CD4-positive, alpha-beta memory T cell (primary cell): Measurements from ENCODE around the gene PPP2R2B. TPM values are rescaled to one million over a fixed set of nuclear protein-coding genes. Genes with fewer than 3 reads are reported as not detected.

Source experiments
- CTCF ChIA-PET: fragments of 350-600 bp; sonication (Branson Sonifier 250); formaldehyde crosslinking; loops from one replicate; lab custom pipeline; 2021; ENCODE audit warnings: inconsistent platforms; ENCODE audit not compliant: partially characterized antibody; lab: Charles Lee
- POLR2A ChIA-PET: fragments of 350-600 bp; sonication (Branson Sonifier 250); formaldehyde crosslinking; loops from one replicate; lab custom pipeline; 2021; ENCODE audit not compliant: partially characterized antibody; lab: Charles Lee
- DNase-seq, 5 donors: peaks; one replicate each; pipeline versions ENCODE4 v3.0.0 to v3.0.0-alpha.2; 2020 to 2022; ENCODE audit warnings: mixed read lengths in 1 of 5
- H3K27ac ChIP-seq: one replicate; pipeline ENCODE4 v1.7.0; 2013; ENCODE audit warnings: low read depth, low read length
- H3K27me3 ChIP-seq: 2 replicates; pipeline ENCODE4 v1.7.0; 2013; ENCODE audit warnings: mild to moderate bottlenecking, low read length, moderate library complexity; ENCODE audit not compliant: insufficient read depth
- H3K36me3 ChIP-seq: 2 replicates; pipeline ENCODE4 v1.7.0; 2013; ENCODE audit warnings: mild to moderate bottlenecking, low read length, moderate library complexity; ENCODE audit not compliant: insufficient read depth
- H3K4me1 ChIP-seq: 2 replicates; pipeline ENCODE4 v1.7.0; 2013; ENCODE audit warnings: mild to moderate bottlenecking, low read length, moderate library complexity; ENCODE audit not compliant: insufficient read depth
- H3K4me3 ChIP-seq, 2 donors: one replicate each; pipeline ENCODE4 v1.7.0; 2013; ENCODE audit warnings: low read length in 2 of 2, mild to moderate bottlenecking in 1 of 2
- H3K9me3 ChIP-seq, 2 donors: one replicate each; pipeline ENCODE4 v1.7.0; 2013; ENCODE audit warnings: low read length in 2 of 2, control low read depth in 1 of 2; ENCODE audit not compliant: control insufficient read depth in 1 of 2
- H3K27ac Mint-ChIP-seq, 7 donors: one replicate each; pipeline ENCODE4 v1.8.0; 2020 to 2021; ENCODE audit warnings: mixed read lengths in 7 of 7, mild to moderate bottlenecking in 6 of 7, inconsistent platforms in 3 of 7, moderate library complexity in 3 of 7
- H3K27me3 Mint-ChIP-seq, 2 donors: one replicate each; pipeline ENCODE4 v1.8.0; 2020 to 2021; ENCODE audit warnings: mixed read lengths in 2 of 2
- H3K36me3 Mint-ChIP-seq, 2 donors: one replicate each; pipeline ENCODE4 v1.8.0; 2020 to 2021; ENCODE audit warnings: mixed read lengths in 2 of 2, inconsistent platforms in 1 of 2, mild to moderate bottlenecking in 1 of 2
- H3K4me1 Mint-ChIP-seq, 4 donors: one replicate each; pipeline ENCODE4 v1.8.0; 2020 to 2021; ENCODE audit warnings: mixed read lengths in 4 of 4, mild to moderate bottlenecking in 1 of 4
- H3K4me3 Mint-ChIP-seq, 8 donors: one replicate each; pipeline ENCODE4 v1.8.0; 2020 to 2021; ENCODE audit warnings: mixed read lengths in 8 of 8, mild to moderate bottlenecking in 7 of 8, moderate library complexity in 6 of 8, inconsistent platforms in 3 of 8
- H3K9me3 Mint-ChIP-seq, 8 donors: one replicate each; pipeline ENCODE4 v1.8.0; 2020 to 2021; ENCODE audit warnings: mixed read lengths in 8 of 8, mild to moderate bottlenecking in 5 of 8, inconsistent platforms in 3 of 8, moderate library complexity in 1 of 8
- intact Hi-C: fragments of 100-400 bp; cut with micrococcal nuclease; formaldehyde crosslinking; loops from one replicate; pipeline ENCODE4 v1.15.1; 2023
- polyA plus RNA-seq, 2 donors: library from polyadenylated mRNA; unstranded; fragments of 300-500 nt; fragmentation: Illumina TruSeq; gene quantifications; one replicate each; pipeline ENCODE4 v1.2.3, GENCODE V29; 2021
- total RNA-seq, 2 experiments: library from RNA; stranded (reverse); gene quantifications; one replicate each; pipeline ENCODE4 v1.2.3, GENCODE V29; 2021

PPP2R2B gene
- total and polyA plus RNA-seq, 4 experiments from 2014 or later = 3.1 to 13.0 (median 6.7) TPM

DNA sequence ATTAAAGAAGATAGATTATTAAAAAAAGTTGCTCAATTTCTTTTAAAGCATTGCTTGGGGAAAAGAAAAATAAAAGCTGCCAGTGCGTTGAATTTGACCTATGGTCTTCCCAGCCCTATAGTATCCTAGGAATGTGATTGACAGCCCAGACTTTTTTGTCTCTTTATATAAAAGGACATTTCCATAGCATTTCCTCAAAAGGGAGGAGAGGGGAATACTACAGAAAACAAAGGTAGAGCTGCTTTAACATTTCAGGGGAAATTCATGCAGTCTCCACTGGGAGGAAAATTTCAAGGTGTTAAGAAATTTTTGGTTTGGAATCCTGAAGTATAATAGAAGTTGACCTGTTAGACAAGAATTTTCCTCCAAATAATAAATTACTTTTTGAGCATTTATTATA, 344.7 kb downstream of the PPP2R2B start:
- POLR2A ChIA-PET = no interaction called here

DNA sequence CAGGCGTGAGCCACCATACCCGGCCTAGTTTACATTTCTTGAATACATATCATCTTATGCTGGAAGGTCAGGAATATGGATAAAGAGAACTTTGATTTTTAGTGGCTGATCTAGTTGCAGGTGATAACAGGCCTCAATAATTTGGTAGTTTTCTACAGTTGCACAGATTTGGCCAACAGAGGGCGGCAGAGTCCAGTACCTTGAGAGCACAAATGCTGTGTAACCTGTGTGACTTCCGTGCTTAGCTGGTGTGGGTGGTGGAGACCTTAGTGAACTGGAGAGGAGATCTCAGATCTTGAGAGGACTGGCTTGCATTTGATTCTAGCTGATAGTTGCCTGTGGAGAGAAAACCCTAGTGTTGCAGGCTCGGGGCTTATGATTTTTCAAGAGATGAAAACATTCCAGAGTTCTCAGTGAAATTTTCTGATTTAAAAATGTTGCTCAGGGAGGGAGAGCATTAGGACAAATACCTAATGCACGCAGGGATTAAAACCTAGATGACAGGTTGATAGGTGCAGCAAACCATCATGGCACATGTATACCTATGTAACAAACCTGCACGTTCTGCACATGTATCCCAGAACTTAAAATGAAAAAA, 345.2 kb downstream of the PPP2R2B start:
- POLR2A ChIA-PET = no interaction called here
- intact Hi-C loops = loop anchor here (1.0 kb wide), 2 partner anchors 129 to 433 kb away; no protein-coding TSS in a partner anchor

More for the DNA sequence above, 344.7 kb downstream of the PPP2R2B start:
- Mint-ChIP-seq H3K27ac (no peak overlapping the region), H3K27me3 (peaks cover 0 to 3% of the 10 kb centered on the region in 2 donors), H3K4me3 (no peak overlapping the region), H3K9me3 (no peaks in the 10 kb centered on the region), H3K36me3 (no peaks in the 10 kb centered on the region), H3K4me1 (peaks cover 2 to 5% (median 4%) of the 10 kb centered on the region in 4 donors)
- H3K4me1 ChIP-seq = no peaks in the 10 kb centered on the region
- H3K27me3 ChIP-seq = no peaks in the 10 kb centered on the region
- no peak overlapping the region for H3K27ac ChIP-seq
- no peak for DNase-seq
- no peak overlapping the region for H3K4me3 ChIP-seq
- CTCF ChIA-PET = interaction anchor here (0.6 to 6.9 kb wide), 19 partner anchors 7 to 835 kb away, joined by 3 to 74 read pairs (median 4); partner anchors contain the start of gene GPR151
- intact Hi-C loops = loop anchor here (1.0 kb wide), 2 partner anchors 128 to 432 kb away; no protein-coding TSS in a partner anchor
- no peaks in the 10 kb centered on the region for H3K9me3 ChIP-seq
- H3K36me3 ChIP-seq = no peaks in the 10 kb centered on the region

More for the DNA sequence above, 345.2 kb downstream of the PPP2R2B start:
- H3K27ac ChIP-seq = no peak overlapping the region
- no peaks in the 10 kb centered on the region for H3K4me1 ChIP-seq
- no peak overlapping the region for H3K4me3 ChIP-seq
- Mint-ChIP-seq H3K4me3 (no peak overlapping the region), H3K9me3 (no peaks in the 10 kb centered on the region), H3K27me3 (peaks cover 0 to 3% of the 10 kb centered on the region in 2 donors), H3K36me3 (no peaks in the 10 kb centered on the region), H3K27ac (peak overlapping the region in 2 of 7 donors; percentile 0 to 30), H3K4me1 (peaks cover 2 to 5% (median 4%) of the 10 kb centered on the region in 4 donors)
- DNase-seq = peak; percentile 59 to 66 (median 63)
- H3K9me3 ChIP-seq = no peaks in the 10 kb centered on the region
- CTCF ChIA-PET = interaction anchor here (0.6 to 6.9 kb wide), 19 partner anchors 8 to 836 kb away, joined by 3 to 74 read pairs (median 4); partner anchors contain the start of gene GPR151
- no peaks in the 10 kb centered on the region for H3K36me3 ChIP-seq
- no peaks in the 10 kb centered on the region for H3K27me3 ChIP-seq
